GM12875 (cell line): ENCODE results near the gene KLHDC9.
A peak's percentile ranks its signal among the peaks of the same experiment; 100 is the strongest.

Experiments used
- H3K4me3 ChIP-seq: one replicate; pipeline ENCODE4 v1.5.1; 2011; ENCODE audit warnings: low read depth, low read length, control low read depth
- TF ChIP-seq, protein P1 (sequence below): IDR thresholded peaks from 2 replicates; pipeline ENCODE4 v1.5.1; 2011; ENCODE audit warnings: low read depth, mild to moderate bottlenecking, control low read depth, inconsistent platforms, low read length, moderate library complexity, borderline replicate concordance; ENCODE audit not compliant: insufficient read depth

The KLHDC9 gene

DNA sequence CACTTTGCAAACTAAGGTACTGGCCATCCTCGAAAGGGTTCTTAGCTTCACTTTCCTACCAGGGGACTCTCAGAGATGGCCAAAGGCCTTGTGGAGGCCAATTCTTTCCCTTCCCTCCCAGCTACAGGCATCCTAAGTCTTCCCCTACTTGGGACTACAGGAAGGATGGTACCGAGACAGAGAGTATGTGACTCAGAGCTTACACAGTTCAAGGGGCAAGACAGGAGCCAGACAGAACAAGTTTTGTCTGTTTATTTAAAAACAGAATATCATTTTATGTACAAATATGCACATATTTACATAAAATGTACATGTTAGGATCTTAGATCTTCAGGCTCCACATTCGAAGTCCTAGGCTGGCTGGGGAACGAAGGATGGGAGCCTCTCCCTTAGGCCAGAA, 27.4 kb upstream of the KLHDC9 start:
- H3K4me3 ChIP-seq: no peak overlapping the region
- TF ChIP-seq, protein P1, sequence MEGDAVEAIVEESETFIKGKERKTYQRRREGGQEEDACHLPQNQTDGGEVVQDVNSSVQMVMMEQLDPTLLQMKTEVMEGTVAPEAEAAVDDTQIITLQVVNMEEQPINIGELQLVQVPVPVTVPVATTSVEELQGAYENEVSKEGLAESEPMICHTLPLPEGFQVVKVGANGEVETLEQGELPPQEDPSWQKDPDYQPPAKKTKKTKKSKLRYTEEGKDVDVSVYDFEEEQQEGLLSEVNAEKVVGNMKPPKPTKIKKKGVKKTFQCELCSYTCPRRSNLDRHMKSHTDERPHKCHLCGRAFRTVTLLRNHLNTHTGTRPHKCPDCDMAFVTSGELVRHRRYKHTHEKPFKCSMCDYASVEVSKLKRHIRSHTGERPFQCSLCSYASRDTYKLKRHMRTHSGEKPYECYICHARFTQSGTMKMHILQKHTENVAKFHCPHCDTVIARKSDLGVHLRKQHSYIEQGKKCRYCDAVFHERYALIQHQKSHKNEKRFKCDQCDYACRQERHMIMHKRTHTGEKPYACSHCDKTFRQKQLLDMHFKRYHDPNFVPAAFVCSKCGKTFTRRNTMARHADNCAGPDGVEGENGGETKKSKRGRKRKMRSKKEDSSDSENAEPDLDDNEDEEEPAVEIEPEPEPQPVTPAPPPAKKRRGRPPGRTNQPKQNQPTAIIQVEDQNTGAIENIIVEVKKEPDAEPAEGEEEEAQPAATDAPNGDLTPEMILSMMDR: no peak

DNA sequence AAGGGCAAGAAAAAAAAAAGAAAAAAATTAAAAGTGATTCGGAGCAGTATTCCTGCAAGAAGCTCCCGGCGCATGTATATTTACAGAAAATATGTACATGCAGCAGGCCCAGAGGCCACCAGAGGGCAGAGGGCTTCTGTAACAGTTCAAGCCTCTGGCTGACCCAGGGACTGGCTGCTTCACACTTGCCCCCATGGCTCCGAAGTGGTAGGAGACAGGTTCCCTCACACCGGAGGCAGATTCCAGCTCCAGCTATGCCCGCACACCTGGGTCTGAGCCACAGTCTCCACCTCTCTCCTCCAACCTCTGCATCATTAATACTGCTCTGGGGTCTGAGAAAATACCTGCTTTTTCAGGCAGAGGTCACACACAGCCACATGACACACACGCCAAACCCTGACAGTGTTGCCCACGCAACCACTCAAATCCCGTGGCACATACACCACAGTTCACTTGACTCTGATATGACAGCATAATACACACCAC, 26.2 kb upstream of the KLHDC9 start:
- no peak overlapping the region for H3K4me3 ChIP-seq
- TF ChIP-seq, protein P1: peak; percentile 76

DNA sequence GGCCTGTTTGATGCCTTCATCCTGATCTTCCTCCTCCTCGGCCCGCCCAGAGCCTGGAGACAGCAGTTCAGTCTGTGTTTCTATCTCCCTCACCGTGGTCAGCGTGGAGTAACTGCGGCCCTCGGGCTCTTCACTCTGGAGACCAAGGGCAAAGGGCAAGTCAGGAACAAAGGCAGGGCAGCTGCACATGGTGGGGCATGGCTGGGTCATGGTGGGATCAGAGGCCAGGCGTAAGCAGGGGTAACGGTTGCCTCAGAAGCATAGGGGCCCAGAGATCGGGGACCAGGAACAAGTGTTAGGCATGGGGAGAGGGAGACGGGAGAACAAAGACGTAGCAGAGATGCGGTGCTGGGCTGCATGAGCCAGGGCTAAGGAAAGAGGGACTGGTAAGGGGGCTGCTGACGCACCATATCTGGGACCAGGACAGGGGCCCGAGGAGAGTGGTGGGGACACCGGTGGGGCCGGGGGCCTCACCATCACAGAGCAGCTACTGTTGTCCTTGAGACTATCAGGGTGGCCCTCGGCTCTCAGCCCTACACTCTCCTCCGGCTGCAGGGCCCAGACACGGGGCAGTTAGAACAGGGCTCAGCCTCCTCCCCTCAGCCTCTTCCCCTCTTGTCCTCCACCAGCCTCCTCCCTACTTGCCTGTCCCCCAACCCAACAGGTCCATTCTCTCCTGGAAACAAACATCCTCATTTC, 25.3 kb upstream of the KLHDC9 start:
- TF ChIP-seq, protein P1: no peak
- H3K4me3 ChIP-seq: no peak overlapping the region

DNA sequence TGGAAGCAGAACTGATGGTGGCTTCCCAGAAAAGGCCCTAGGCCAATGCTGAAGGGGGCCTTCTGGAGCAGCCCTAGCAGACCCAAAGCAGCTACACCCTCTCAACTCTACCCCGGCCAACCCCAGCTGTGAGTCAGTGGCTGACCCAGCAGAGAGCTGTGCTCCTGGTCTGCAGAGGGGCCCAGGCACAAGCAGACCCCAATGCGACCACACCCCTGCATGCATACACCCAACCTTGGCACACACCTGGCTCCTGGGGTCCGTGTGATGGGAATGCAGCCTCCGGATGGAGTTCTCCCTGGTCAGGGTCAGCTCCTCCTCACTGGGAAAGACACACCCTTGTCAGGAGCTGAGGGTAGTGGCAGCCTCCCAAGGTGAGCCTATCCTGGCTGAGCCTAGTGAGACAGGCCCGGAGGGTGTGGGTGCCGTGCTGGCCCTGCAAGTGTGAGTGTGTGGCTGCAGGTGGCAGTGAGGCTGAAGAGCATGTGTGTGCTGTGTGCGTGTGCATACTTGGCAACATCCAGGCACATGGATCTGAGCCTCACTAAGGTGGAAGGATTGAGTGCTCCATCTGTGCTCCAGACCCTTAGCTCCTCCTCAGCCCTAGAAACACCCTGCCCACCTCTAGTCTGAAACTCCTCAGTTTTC, 24.6 kb upstream of the KLHDC9 start:
- no peak overlapping the region for H3K4me3 ChIP-seq
- TF ChIP-seq, protein P1: no peak

DNA sequence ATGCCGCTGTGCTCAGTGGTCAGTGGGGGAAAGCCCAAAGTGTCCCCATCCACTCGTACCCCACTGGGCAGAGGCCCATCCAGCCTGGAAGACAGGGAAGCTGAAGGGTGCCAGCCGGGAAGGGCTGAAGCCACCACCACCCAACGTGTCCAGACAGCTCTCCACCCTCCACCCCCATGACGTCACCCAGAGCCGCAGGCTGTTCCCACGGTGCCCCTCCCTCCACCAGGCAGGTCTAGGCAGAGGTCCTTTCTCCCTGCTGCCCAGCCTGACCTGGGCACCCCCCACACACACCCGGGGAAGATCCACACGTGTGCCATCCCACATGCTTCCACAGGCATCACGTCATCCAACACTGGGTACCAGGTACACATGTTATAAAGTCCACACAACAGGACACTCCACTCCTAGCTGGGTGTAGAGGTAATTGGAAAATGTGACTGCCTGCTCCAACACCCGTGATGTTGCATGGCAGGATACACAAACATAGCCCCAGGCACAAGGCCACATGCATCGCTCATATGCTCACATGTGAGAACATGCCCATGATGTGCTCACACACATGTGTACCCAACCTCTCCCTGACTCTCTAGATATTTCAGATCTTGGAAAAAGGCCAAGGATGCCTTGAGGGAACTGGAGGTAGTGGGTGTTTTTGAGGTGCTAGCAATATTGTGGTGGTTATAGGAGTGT, 23.3 kb upstream of the KLHDC9 start:
- H3K4me3 ChIP-seq: no peak overlapping the region
- TF ChIP-seq, protein P1: no peak

DNA sequence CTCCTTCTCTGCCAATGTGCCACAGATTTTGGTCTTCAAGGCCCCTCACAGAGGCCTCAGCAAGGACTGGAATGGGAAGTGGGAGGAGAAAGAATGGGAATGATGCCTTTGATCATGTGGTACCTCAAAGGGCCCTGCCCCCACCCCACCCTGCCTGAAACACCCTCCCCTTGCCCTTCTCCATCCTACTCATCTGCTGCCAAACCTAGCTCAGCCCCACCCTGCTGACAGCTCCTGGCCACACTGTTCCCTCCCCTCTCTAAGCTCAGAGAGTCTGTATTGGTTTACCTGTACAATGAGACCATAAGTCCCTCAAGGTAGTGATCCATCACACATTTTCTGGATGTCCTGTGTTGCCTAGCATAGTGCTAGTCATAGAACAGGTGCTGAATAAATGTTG, 21.8 kb upstream of the KLHDC9 start:
- no peak overlapping the region for H3K4me3 ChIP-seq
- TF ChIP-seq, protein P1: no peak
